ENCODE measurements around the gene KRT6B.
"Not testable (repeated sequence)": the region's sequence is repeated elsewhere in the genome, so short reads cannot be mapped to it uniquely, and the experiment has no call there.

The KRT6B gene

GRCh38 chr12:52410589-52411248, 41.2 kb downstream of the KRT6B start:
- not testable (repeated sequence) for DNase-seq

- DNase-seq = no peak
Measured at GRCh38 chr12:52407918-52408317, 44.0 kb downstream of the KRT6B start.

GRCh38 chr12:52405922-52406385, 46.0 kb downstream of the KRT6B start, which contains the start of gene KRT82:
TSS of gene KRT82 (minus strand) at chr12:52406335. CDS start at chr12:52406277, 58 bp downstream.
- DNase-seq = no peak

- no peak for DNase-seq
Measured at GRCh38 chr12:52404951-52405350, 47.0 kb downstream of the KRT6B start.

- DNase-seq = no peak
Measured at GRCh38 chr12:52403561-52403960, 48.4 kb downstream of the KRT6B start.

GRCh38 chr12:52402873-52403540, 48.9 kb downstream of the KRT6B start:
- DNase-seq = no peak

- no peak for DNase-seq
Measured at GRCh38 chr12:52402377-52402776, 49.6 kb downstream of the KRT6B start.

- no peak for DNase-seq
Measured at GRCh38 chr12:52401926-52402325, 50.0 kb downstream of the KRT6B start.

- DNase-seq = no peak
Measured at GRCh38 chr12:52401526-52401925, 50.4 kb downstream of the KRT6B start.

GRCh38 chr12:52400906-52401305, 51.0 kb downstream of the KRT6B start:
- DNase-seq = no peak

- DNase-seq = no peak
Measured at GRCh38 chr12:52399756-52400155, 52.2 kb downstream of the KRT6B start.

- DNase-seq = no peak
Measured at GRCh38 chr12:52398176-52398575, 53.8 kb downstream of the KRT6B start.

- no peak for DNase-seq
Measured at GRCh38 chr12:52396656-52397055, 55.3 kb downstream of the KRT6B start.

Data from T-helper 2 cell (primary cell).